ENCODE results near the gene PVR.

- no peak for TF ChIP-seq CTCF (conservative IDR thresholded peaks at IDR 0.05; ENCODE audit: low read length)
- no peak for TF ChIP-seq EZH2phosphoT487 (IDR thresholded peaks at IDR 0.05; ENCODE audit: borderline replicate concordance, low read depth, low read length)
Measured at GRCh38 chr19:44671400-44671799, 27.7 kb downstream of the PVR start, which contains the start of gene CEACAM19.
